ENCODE measurements around the gene OR4N2.
"Not testable (repeated sequence)": the region's sequence is repeated elsewhere in the genome, so short reads cannot be mapped to it uniquely, and the experiment has no call there.

The OR4N2 gene

GRCh38 chr14:19799880-19800279 is 3.7 kb upstream of the OR4N2 start:
- H3K9me3 ChIP-seq (ENCODE audit: low read depth, low read length): no peaks in the 10 kb centered on the region
- H3K9ac ChIP-seq (ENCODE audit: insufficient read length): no peak overlapping the region
- H3K4me3 ChIP-seq: no peak overlapping the region

GRCh38 chr14:19800282-19801117 is 3.1 kb upstream of the OR4N2 start:
- no peak overlapping the region for H3K9ac ChIP-seq (ENCODE audit: insufficient read length)
- no peak for DNase-seq (ENCODE audit: low read depth, low spot score)
- TF ChIP-seq FOXP2 (optimal IDR thresholded peaks at IDR 0.05; ENCODE audit: control extremely low read depth, extremely low read length, insufficient read depth): no peak
- TF ChIP-seq EZH2 (IDR thresholded peaks at IDR 0.05): no peak
- no peak for TF ChIP-seq POLR2AphosphoS5 (IDR thresholded peaks at IDR 0.05; ENCODE audit: borderline replicate concordance, low read depth, low read length)
- H3K27ac ChIP-seq: no peak overlapping the region
- H3K36me3 ChIP-seq (ENCODE audit: insufficient read depth, low read length): no peaks in the 10 kb centered on the region
- no peaks in the 10 kb centered on the region for H3K9me3 ChIP-seq (ENCODE audit: low read depth, low read length)
- H3K4me3 ChIP-seq: no peak overlapping the region

More at GRCh38 chr14:19799880-19800279, 3.7 kb upstream of the OR4N2 start:
- Histone ChIP-seq H3K27ac (no peak overlapping the region), H3K36me3 (ENCODE audit: insufficient read depth, low read length) (no peaks in the 10 kb centered on the region)
- no peak for DNase-seq (ENCODE audit: low read depth, low spot score)
- no peak for TF ChIP-seq FOXP2 (optimal IDR thresholded peaks at IDR 0.05; ENCODE audit: control extremely low read depth, extremely low read length, insufficient read depth)

- H3K9ac ChIP-seq (ENCODE audit: insufficient read length): no peak overlapping the region
- no peak overlapping the region for H3K4me3 ChIP-seq
- H3K27ac ChIP-seq: no peak overlapping the region
- no peaks in the 10 kb centered on the region for H3K36me3 ChIP-seq (ENCODE audit: insufficient read depth, low read length)
- no peaks in the 10 kb centered on the region for H3K9me3 ChIP-seq (ENCODE audit: low read depth, low read length)
- no peak for TF ChIP-seq FOXP2 (optimal IDR thresholded peaks at IDR 0.05; ENCODE audit: control extremely low read depth, extremely low read length, insufficient read depth)
- TF ChIP-seq POLR2AphosphoS5 (IDR thresholded peaks at IDR 0.05; ENCODE audit: borderline replicate concordance, low read depth, low read length): no peak
- TF ChIP-seq EZH2 (IDR thresholded peaks at IDR 0.05): no peak
- DNase-seq (ENCODE audit: low read depth, low spot score): no peak
Observed at GRCh38 chr14:19801118-19801464, 2.5 kb upstream of the OR4N2 start.

GRCh38 chr14:19813171-19813920 is 9.8 kb downstream of the OR4N2 start:
- DNase-seq (ENCODE audit: low read depth, low spot score); H3K9me3 ChIP-seq (ENCODE audit: low read depth, low read length); H3K27ac ChIP-seq; H3K9ac ChIP-seq (ENCODE audit: insufficient read length); H3K36me3 ChIP-seq (ENCODE audit: insufficient read depth, low read length); H3K4me3 ChIP-seq: not testable (repeated sequence)

GRCh38 chr14:19819879-19820278 is 16.3 kb downstream of the OR4N2 start:
- H3K36me3 ChIP-seq (ENCODE audit: insufficient read depth, low read length); DNase-seq (ENCODE audit: low read depth, low spot score); H3K9ac ChIP-seq (ENCODE audit: insufficient read length); H3K4me3 ChIP-seq; H3K27ac ChIP-seq; H3K9me3 ChIP-seq (ENCODE audit: low read depth, low read length): not testable (repeated sequence)

- not testable (repeated sequence) for H3K27ac ChIP-seq; H3K36me3 ChIP-seq (ENCODE audit: insufficient read depth, low read length); DNase-seq (ENCODE audit: low read depth, low spot score); H3K9me3 ChIP-seq (ENCODE audit: low read depth, low read length); H3K4me3 ChIP-seq; H3K9ac ChIP-seq (ENCODE audit: insufficient read length)
Observed at GRCh38 chr14:19821016-19821415, 17.4 kb downstream of the OR4N2 start.

- no peak for DNase-seq (ENCODE audit: low read depth, low spot score)
- Histone ChIP-seq H3K27ac (no peak overlapping the region), H3K9ac (ENCODE audit: insufficient read length) (no peak overlapping the region), H3K9me3 (ENCODE audit: low read depth, low read length) (no peaks in the 10 kb centered on the region), H3K4me3 (no peak overlapping the region), H3K36me3 (ENCODE audit: insufficient read depth, low read length) (no peaks in the 10 kb centered on the region)
- TF ChIP-seq POLR2AphosphoS5 (IDR thresholded peaks at IDR 0.05; ENCODE audit: borderline replicate concordance, low read depth, low read length) (no peak), EZH2 (IDR thresholded peaks at IDR 0.05) (no peak), FOXP2 (optimal IDR thresholded peaks at IDR 0.05; ENCODE audit: control extremely low read depth, extremely low read length, insufficient read depth) (no peak)
Observed at GRCh38 chr14:19823178-19823577, 19.6 kb downstream of the OR4N2 start.

GRCh38 chr14:19823765-19824164 is 20.2 kb downstream of the OR4N2 start:
- TF ChIP-seq EZH2 (IDR thresholded peaks at IDR 0.05) (no peak), POLR2AphosphoS5 (IDR thresholded peaks at IDR 0.05; ENCODE audit: borderline replicate concordance, low read depth, low read length) (no peak), FOXP2 (optimal IDR thresholded peaks at IDR 0.05; ENCODE audit: control extremely low read depth, extremely low read length, insufficient read depth) (no peak)
- Histone ChIP-seq H3K9me3 (ENCODE audit: low read depth, low read length) (no peaks in the 10 kb centered on the region), H3K36me3 (ENCODE audit: insufficient read depth, low read length) (no peaks in the 10 kb centered on the region), H3K9ac (ENCODE audit: insufficient read length) (no peak overlapping the region), H3K4me3 (no peak overlapping the region), H3K27ac (no peak overlapping the region)
- no peak for DNase-seq (ENCODE audit: low read depth, low spot score)

- H3K27ac ChIP-seq; H3K36me3 ChIP-seq (ENCODE audit: insufficient read depth, low read length); H3K9ac ChIP-seq (ENCODE audit: insufficient read length); H3K9me3 ChIP-seq (ENCODE audit: low read depth, low read length); H3K4me3 ChIP-seq; DNase-seq (ENCODE audit: low read depth, low spot score): not testable (repeated sequence)
Observed at GRCh38 chr14:19827626-19828244, 24.2 kb downstream of the OR4N2 start.
